IMR-90 (cell line): ENCODE data around the gene AGBL1. TPM values are rescaled to one million over a fixed set of nuclear protein-coding genes. Genes with fewer than 3 reads are reported as not detected.

Experiments used
- ATAC-seq: fragments of 200-7000 bp; cut with Tn5 transposase; 2 replicates; pipeline ENCODE4 v1.9.1; 2020; ENCODE audit warnings: low read depth, mild to moderate bottlenecking, moderate library complexity
- BruUV-seq: library from RNA; stranded (reverse); fragments of 400-500 nt; replicated peaks from 2 replicates; lab custom pipeline; 2021; lab: Mats Ljungman, UMichigan
- CTCF ChIA-PET: fragments of 300-600 bp; formaldehyde crosslinking; extraction: SDS; loops from one replicate; lab custom pipeline; 2021; ENCODE audit warnings: antibody characterized with exemption; lab: Yijun Ruan, JAX
- POLR2A ChIA-PET: fragments of 300-600 bp; sonication (Branson Sonifier 250); formaldehyde crosslinking; loops from one replicate; lab custom pipeline; 2022; ENCODE audit warnings: antibody characterized with exemption; ENCODE audit not compliant: unreplicated experiment; lab: Charles Lee
- DNase-seq: peaks from one replicate; pipeline ENCODE4 v3.0.0; 2013
- H2AFZ ChIP-seq: replicated peaks from 2 replicates; pipeline ENCODE3; 2013; ENCODE audit warnings: low read length, mild to moderate bottlenecking; ENCODE audit not compliant: poor library complexity
- H2AK5ac ChIP-seq: 2 replicates; pipeline ENCODE4 v1.6.1; 2013; ENCODE audit warnings: low read depth, low read length, inconsistent platforms
- H2AK9ac ChIP-seq: replicated peaks from 2 replicates; pipeline ENCODE3; 2013; ENCODE audit warnings: mild to moderate bottlenecking, low read depth, low read length, moderate library complexity; ENCODE audit not compliant: poor library complexity
- H2BK120ac ChIP-seq: 2 replicates; pipeline ENCODE4 v1.6.1; 2013; ENCODE audit warnings: low read depth, low read length, inconsistent platforms
- H2BK15ac ChIP-seq: 3 replicates; pipeline ENCODE4 v1.6.1; 2013; ENCODE audit warnings: low read depth, low read length, inconsistent platforms
- H2BK20ac ChIP-seq: 2 replicates; pipeline ENCODE4 v1.6.1; 2013; ENCODE audit warnings: low read depth, mild to moderate bottlenecking, inconsistent platforms, low read length, moderate library complexity
- H2BK5ac ChIP-seq: 2 replicates; pipeline ENCODE4 v1.6.1; 2013; ENCODE audit warnings: mild to moderate bottlenecking, low read depth, low read length, inconsistent platforms; ENCODE audit not compliant: poor library complexity, severe bottlenecking
- H3K14ac ChIP-seq: replicated peaks from 2 replicates; pipeline ENCODE4 v1.6.1; 2013; ENCODE audit warnings: low read depth, low read length, inconsistent platforms
- H3K18ac ChIP-seq: 2 replicates; pipeline ENCODE4 v1.6.1; 2013; ENCODE audit warnings: low read depth, low read length, control low read depth
- H3K23ac ChIP-seq: 2 replicates; pipeline ENCODE4 v1.6.1; 2013; ENCODE audit warnings: low read depth, low read length, inconsistent platforms
- H3K27ac ChIP-seq: 2 replicates; pipeline ENCODE4 v1.5.1; 2013; ENCODE audit warnings: mild to moderate bottlenecking, control low read depth, low read length; ENCODE audit not compliant: insufficient read depth
- H3K27me3 ChIP-seq: 2 replicates; pipeline ENCODE4 v1.6.1; 2013; ENCODE audit warnings: low read length; ENCODE audit not compliant: control insufficient read depth, insufficient read depth
- H3K36me3 ChIP-seq: 2 replicates; pipeline ENCODE4 v1.6.1; 2013; ENCODE audit warnings: low read length, mixed read lengths; ENCODE audit not compliant: control insufficient read depth, insufficient read depth
- H3K4ac ChIP-seq: 2 replicates; pipeline ENCODE4 v1.6.1; 2013; ENCODE audit warnings: low read depth, low read length, inconsistent platforms
- H3K4me1 ChIP-seq: 2 replicates; pipeline ENCODE4 v1.6.1; 2013; ENCODE audit warnings: low read length, mixed read lengths; ENCODE audit not compliant: control insufficient read depth, insufficient read depth
- H3K4me2 ChIP-seq: 2 replicates; pipeline ENCODE4 v1.6.1; 2013; ENCODE audit warnings: low read depth, mild to moderate bottlenecking, control low read depth, low read length, moderate library complexity
- H3K4me3 ChIP-seq: 2 replicates; pipeline ENCODE4 v1.5.1; 2013; ENCODE audit warnings: low read depth, mild to moderate bottlenecking, control low read depth, low read length, moderate library complexity; ENCODE audit not compliant: insufficient read depth
- H3K56ac ChIP-seq: 2 replicates; pipeline ENCODE4 v1.6.1; 2013; ENCODE audit warnings: low read length, inconsistent platforms; ENCODE audit not compliant: insufficient read depth; ENCODE audit errors: extremely low read depth
- H3K79me1 ChIP-seq, 2 experiments: 2 replicates each; pipeline ENCODE4 v1.6.1; 2013; ENCODE audit warnings: low read length in 2 of 2, inconsistent platforms in 1 of 2, low read depth in 1 of 2
- H3K9ac ChIP-seq: 2 replicates; pipeline ENCODE4 v1.6.1; 2013; ENCODE audit warnings: low read depth, low read length, control low read depth
- H3K9me1 ChIP-seq: 2 replicates; pipeline ENCODE4 v1.6.1; 2013; ENCODE audit warnings: low read length, inconsistent platforms; ENCODE audit not compliant: insufficient read depth
- H3K9me3 ChIP-seq: 2 replicates; pipeline ENCODE4 v1.6.1; 2013; ENCODE audit warnings: low read length; ENCODE audit not compliant: control insufficient read depth, insufficient read depth
- H4K20me1 ChIP-seq: 2 replicates; pipeline ENCODE4 v1.6.1; 2013; ENCODE audit warnings: low read length, inconsistent platforms; ENCODE audit not compliant: insufficient read depth
- H4K5ac ChIP-seq: 2 replicates; pipeline ENCODE4 v1.6.1; 2013; ENCODE audit warnings: mild to moderate bottlenecking, low read depth, low read length, control low read depth
- H4K8ac ChIP-seq, 2 experiments: 2 replicates each; pipeline ENCODE4 v1.6.1; 2013; ENCODE audit warnings: low read depth in 2 of 2, low read length in 2 of 2, control low read depth in 1 of 2, inconsistent platforms in 1 of 2
- H4K91ac ChIP-seq: 2 replicates; pipeline ENCODE4 v1.6.1; 2013; ENCODE audit warnings: low read depth, low read length, inconsistent platforms; ENCODE audit not compliant: insufficient read depth
- BHLHE40 ChIP-seq: fragments of 150-350 bp; IDR thresholded peaks from 2 replicates; pipeline ENCODE4 v1.6.1; 2016; ENCODE audit warnings: mild to moderate bottlenecking, low read depth, low read length
- CTCF ChIP-seq: conservative IDR thresholded peaks from 2 replicates; pipeline ENCODE4 v1.5.1; 2012; ENCODE audit warnings: mild to moderate bottlenecking, low read depth, low read length, improper control_type of control experiment
- NFE2L2 ChIP-seq: fragments of 150-350 bp; IDR thresholded peaks from 2 replicates; pipeline ENCODE4 v1.6.1; 2016; ENCODE audit warnings: low read depth, mild to moderate bottlenecking, low read length
- POLR2A ChIP-seq: IDR thresholded peaks from 2 replicates; pipeline ENCODE4 v1.6.1; 2012; ENCODE audit warnings: mild to moderate bottlenecking, low read depth, low read length
- RFX5 ChIP-seq: IDR thresholded peaks from 2 replicates; pipeline ENCODE4 v1.8.0; 2012; ENCODE audit warnings: low read depth, mild to moderate bottlenecking, low read length, moderate library complexity
- SMC3 ChIP-seq: fragments of 150-350 bp; IDR thresholded peaks from 2 replicates; pipeline ENCODE4 v1.6.1; 2016; ENCODE audit warnings: low read depth, mild to moderate bottlenecking, antibody characterized with exemption, low read length, moderate library complexity
- WGBS, 2 experiments: methylation state at CpG; one replicate each; pipeline versions ENCODE4 v1.1.5 to v1.1.7; 2013; ENCODE audit warnings: missing lambda C conversion rate in 2 of 2; ENCODE audit not compliant: insufficient read length in 1 of 2; ENCODE audit errors: extremely low coverage in 2 of 2; 5-methylcytosine and 5-hydroxymethylcytosine counted together
- dilution Hi-C: fragments of 300-500 bp; cut with HindIII; formaldehyde crosslinking; loops from one replicate; pipeline ENCODE4 v1.14.3; 2018; ENCODE audit warnings: low sequenced_read_pairs; ENCODE audit not compliant: unreplicated experiment
- in situ Hi-C: fragments of 300-500 bp; cut with MboI; formaldehyde crosslinking; loops from 3 replicates; pipeline ENCODE4 v1.14.3; 2019; ENCODE audit warnings: low sequenced_read_pairs, inconsistent platforms, mixed read lengths
- intact Hi-C: fragments of 100-400 bp; cut with micrococcal nuclease; formaldehyde crosslinking; loops from 2 replicates; pipeline ENCODE4 v1.10.0; 2022
- polyA plus RNA-seq, 3 experiments: library from polyadenylated mRNA; depleted of rRNA; stranded (reverse); fragments of >200 nt; gene quantifications; 2 replicates each; pipeline ENCODE4 v1.2.3, GENCODE V29; 2012; ENCODE audit warnings: low replicate concordance in 1 of 3
- total RNA-seq: library from RNA; depleted of rRNA; stranded (reverse); fragments of >200 nt; gene quantifications from 2 replicates; pipeline ENCODE4 v1.2.3, GENCODE V29; 2012

AGBL1 gene
- total and polyA plus RNA-seq, 2 of the 4 experiments (the other 2 are of a cell fraction) = not detected

DNA sequence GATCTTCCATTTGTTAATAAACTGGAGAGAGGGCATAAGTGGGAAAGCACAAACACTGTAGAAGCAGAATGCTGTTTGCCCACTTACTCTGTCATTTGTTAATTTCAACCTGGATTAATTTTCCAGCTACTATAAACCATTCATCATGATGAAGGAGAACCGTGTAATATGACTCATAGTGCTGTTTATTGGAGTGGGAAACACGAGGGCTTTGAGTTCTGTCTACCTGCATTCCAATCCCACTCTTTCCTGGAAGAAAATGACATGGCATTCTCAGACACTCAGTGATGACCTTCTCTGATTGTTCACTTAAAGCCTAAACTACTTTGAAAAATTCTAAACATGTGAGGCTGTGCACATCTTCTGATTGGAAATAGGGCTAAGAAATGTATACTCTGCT lies 826.7 kb downstream of the AGBL1 start (continued):
- TF ChIP-seq NFE2L2 (no peak), SMC3 (no peak), POLR2A (no peak), BHLHE40 (no peak), RFX5 (no peak)

- Histone ChIP-seq H4K8ac (no peak overlapping the region), H2BK20ac (no peak overlapping the region), H2AK9ac (no peak overlapping the region), H3K14ac (no peak overlapping the region), H2BK15ac (no peak overlapping the region), H3K36me3 (no peaks in the 10 kb centered on the region), H2BK120ac (no peak overlapping the region), H3K27ac (no peak overlapping the region), H4K20me1 (no peaks in the 10 kb centered on the region), H3K27me3 (no peaks in the 10 kb centered on the region), H4K5ac (no peak overlapping the region), H3K4me3 (no peak overlapping the region), H3K4ac (no peak overlapping the region), H3K18ac (no peak overlapping the region), H2AK5ac (no peak overlapping the region), H3K23ac (no peak overlapping the region), H2AFZ (no peak overlapping the region), H3K9ac (no peak overlapping the region), H3K4me1 (no peaks in the 10 kb centered on the region), H3K9me3 (peaks cover 19% of the 10 kb centered on the region), H3K4me2 (no peak overlapping the region), H3K79me1 (no peaks in the 10 kb centered on the region), H2BK5ac (no peak overlapping the region), H3K56ac (no peak overlapping the region), H4K91ac (no peak overlapping the region), H3K9me1 (no peaks in the 10 kb centered on the region)
- in situ Hi-C loops = no loop called here
- DNase-seq (no peak), ATAC-seq (no peak)
- 24% methylated on average over 3 of the region's 5 CpGs; no CpG with 5 or more reads in 1 of the 2 experiments for WGBS, 2 experiments
- ChIA-PET CTCF (no interaction called here), POLR2A (no interaction called here)
- no TSS peak for BruUV-seq
- intact Hi-C loops = loop anchor here (10.0 kb wide), 1 partner anchor 1364 kb away; no protein-coding TSS in a partner anchor
- no peak for TF ChIP-seq CTCF
- dilution Hi-C loops = no loop called here
Observed at GRCh38 chr15:86911022-86911421, 831.4 kb downstream of the AGBL1 start.
